ENCODE data around the gene SNX22.
A peak's percentile ranks its signal among the peaks of the same experiment; 100 is the strongest.

Gene SNX22

DNA sequence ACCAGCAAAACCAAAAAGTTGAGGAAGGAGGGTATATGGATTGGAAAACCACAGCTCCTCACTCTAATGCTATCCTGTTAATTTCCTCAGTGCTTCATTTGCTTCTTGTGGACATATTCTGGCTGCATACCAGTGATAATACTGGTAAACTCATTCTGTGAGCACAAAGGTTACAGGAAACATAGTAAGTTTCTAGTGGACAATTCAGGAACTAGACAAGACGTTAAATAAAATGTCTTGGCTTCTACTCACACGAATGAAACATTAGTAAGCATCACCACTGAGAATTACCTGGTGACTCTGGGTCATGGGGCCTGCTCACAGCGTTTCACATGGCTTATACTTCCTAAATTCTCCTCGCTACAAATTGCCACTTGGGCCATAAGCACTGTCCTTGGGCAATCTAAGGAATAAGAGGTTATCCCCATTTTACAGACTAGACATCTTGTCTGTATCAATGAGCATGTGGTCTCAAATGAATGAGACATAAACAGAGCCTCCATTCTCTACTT, 31.4 kb downstream of the SNX22 start:
- peaks cover 22% of the 10 kb centered on the region for H3K36me3 Mint-ChIP-seq
- H3K4me3 Mint-ChIP-seq = no peak overlapping the region
- no peak for DNase-seq
- no peaks in the 10 kb centered on the region for H3K9me3 Mint-ChIP-seq
- H3K27ac Mint-ChIP-seq = no peak overlapping the region
- no peaks in the 10 kb centered on the region for H3K27me3 Mint-ChIP-seq
- no peaks in the 10 kb centered on the region for H3K4me1 Mint-ChIP-seq
- CTCF ChIA-PET = no interaction called here

DNA sequence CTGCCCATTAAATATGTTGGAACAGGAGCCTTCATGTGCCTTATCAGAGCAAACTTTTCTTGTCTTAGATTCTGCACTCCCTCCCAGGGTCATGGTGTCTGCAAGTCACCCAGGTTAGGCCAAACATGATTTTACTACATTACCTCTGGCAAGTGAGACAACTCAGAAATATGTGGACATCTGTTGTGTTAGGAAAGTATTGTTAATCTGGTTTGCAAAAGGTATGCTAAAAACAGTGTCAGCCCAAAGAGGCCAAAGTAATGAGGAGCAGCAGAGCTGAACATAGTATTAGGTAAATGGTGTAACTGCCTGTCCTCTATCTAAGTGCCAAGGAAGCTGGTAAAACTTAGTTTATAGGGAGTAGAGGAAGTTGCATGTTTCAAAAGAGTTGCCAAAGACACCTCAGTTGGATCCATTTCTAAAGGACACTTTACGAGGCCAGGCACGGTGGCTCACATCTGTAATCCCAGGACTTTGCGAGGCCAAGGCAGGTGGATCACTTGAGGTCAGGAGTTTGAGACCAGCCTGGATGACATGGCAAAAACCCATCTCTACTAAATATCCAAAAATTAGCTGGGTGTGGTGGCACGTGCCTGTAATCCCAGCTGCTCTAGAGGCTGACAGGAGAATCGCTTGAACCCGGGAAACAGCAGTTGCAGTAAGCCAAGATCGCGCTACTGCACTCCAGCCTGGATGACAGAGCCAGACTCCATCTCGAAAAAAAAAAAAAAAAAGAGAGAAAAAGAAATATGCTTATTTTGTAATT, 33.8 kb downstream of the SNX22 start:
- Mint-ChIP-seq H3K27me3 (no peaks in the 10 kb centered on the region), H3K4me3 (no peak overlapping the region), H3K9me3 (no peaks in the 10 kb centered on the region), H3K36me3 (peaks cover 22% of the 10 kb centered on the region), H3K27ac (no peak overlapping the region), H3K4me1 (peaks cover 3% of the 10 kb centered on the region)
- CTCF ChIA-PET = no interaction called here
- DNase-seq = no peak

DNA sequence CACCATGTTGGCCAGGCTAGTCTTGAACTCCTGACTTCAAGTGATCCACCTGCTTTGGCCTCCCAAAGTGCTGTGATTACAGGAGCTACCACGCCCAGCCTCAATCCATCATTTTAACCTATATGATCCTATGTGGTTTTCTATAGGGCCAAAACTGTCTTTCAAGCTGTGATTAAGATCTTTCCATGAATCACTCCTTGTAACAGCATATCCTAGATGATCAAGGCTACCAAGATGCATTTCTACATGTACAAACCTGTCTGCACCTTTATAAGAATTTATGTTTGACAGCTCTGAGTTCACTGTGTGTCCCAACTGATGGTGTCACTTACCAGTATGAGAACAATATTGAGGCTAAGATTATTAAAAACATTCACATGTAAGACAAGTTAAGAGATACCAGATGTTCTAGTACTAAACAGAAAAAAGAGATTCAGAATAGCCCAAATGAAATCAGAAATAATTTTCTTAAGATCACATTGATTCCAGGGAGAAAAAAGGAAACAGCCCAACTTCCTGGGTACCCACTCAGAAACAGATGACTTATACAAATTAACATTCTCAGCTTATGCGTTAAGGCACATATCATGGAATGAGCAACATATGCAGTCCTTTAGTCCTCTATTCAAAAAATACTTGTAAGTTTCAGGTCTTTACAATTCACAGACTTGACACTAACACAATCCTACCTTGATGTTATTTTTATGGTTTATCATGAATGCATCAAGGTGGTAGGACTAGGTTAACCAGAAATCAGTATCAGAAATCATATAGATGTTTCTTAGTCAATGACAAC, 36.1 kb downstream of the SNX22 start:
- Mint-ChIP-seq H3K27ac (peak overlapping the region; percentile 75), H3K4me1 (peaks cover 3% of the 10 kb centered on the region), H3K9me3 (no peaks in the 10 kb centered on the region), H3K36me3 (peaks cover 19% of the 10 kb centered on the region), H3K27me3 (no peaks in the 10 kb centered on the region), H3K4me3 (no peak overlapping the region)
- no peak for DNase-seq
- CTCF ChIA-PET = interaction anchor here (0.6 to 0.8 kb wide), 2 partner anchors 12 to 482 kb away, joined by 3 read pairs; no protein-coding TSS in a partner anchor

DNA sequence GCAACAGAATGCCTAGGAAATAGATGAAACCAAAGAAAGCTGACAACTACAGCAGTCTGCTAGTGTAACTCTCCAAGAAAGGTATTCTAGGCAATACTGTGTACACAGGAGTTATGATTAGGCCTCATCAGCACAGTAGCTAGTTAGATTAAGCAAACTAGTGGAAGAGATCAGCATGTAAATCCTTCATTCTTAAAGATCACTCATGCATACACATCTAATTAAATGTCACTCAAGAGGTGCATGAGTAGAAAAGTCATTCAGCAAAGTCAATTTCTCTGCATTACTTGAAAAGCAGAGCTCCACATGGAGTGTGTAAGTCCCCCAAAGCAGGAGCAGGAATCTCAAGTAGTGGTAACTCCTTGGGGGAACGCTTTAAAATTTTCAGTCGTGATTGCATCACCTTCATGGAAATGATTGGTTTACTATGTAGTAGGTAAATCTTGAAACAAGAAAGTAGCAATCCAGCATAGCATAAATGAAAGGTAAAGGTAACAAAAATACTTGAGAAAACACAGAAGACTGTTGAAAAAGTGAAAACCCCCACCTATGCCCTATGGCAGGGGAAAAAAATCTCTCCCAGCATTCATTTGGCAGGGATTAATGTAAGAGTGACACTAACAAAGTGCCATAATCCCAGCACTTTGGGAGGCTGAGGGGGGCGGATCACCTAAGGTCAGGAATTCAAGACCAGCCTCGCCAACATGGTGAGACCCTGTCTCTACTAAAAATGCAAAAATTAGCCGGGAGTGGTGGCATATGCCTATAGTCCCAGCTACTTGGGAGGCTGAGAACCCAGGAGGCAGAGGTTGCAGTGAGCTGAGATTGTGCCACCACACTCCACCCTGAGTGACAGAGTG, 40.7 kb downstream of the SNX22 start:
- Mint-ChIP-seq H3K4me1 (peaks cover 3% of the 10 kb centered on the region), H3K27ac (no peak overlapping the region), H3K9me3 (no peaks in the 10 kb centered on the region), H3K36me3 (peaks cover 22% of the 10 kb centered on the region), H3K4me3 (no peak overlapping the region), H3K27me3 (no peaks in the 10 kb centered on the region)
- DNase-seq = no peak
- CTCF ChIA-PET = no interaction called here

DNA sequence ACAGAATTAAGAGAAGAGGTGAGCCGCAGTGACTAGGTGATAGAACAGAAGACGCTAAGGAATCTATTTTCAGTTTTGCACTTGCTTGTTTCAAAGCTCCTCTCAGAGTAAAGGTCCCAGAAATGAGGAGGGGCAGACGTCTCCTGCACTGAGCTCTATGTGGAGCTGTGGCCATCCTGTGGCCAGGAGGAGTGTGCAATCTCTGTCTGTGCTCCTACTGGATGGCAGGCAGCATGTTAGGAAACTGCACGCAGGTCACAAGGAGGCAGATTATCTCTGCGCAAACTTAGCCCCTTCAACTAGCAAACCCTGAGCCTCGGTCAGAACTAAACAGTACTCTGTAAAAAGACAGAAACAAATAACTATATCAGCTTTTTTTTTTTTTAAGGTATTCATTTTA, 42.4 kb downstream of the SNX22 start:
- Mint-ChIP-seq H3K27ac (no peak overlapping the region), H3K9me3 (no peaks in the 10 kb centered on the region), H3K4me1 (no peaks in the 10 kb centered on the region), H3K27me3 (no peaks in the 10 kb centered on the region), H3K4me3 (no peak overlapping the region), H3K36me3 (peaks cover 17% of the 10 kb centered on the region)
- DNase-seq = no peak
- CTCF ChIA-PET = interaction anchor here (0.7 to 1.2 kb wide), 2 partner anchors 29 to 533 kb away, joined by 3 read pairs; no protein-coding TSS in a partner anchor

DNA sequence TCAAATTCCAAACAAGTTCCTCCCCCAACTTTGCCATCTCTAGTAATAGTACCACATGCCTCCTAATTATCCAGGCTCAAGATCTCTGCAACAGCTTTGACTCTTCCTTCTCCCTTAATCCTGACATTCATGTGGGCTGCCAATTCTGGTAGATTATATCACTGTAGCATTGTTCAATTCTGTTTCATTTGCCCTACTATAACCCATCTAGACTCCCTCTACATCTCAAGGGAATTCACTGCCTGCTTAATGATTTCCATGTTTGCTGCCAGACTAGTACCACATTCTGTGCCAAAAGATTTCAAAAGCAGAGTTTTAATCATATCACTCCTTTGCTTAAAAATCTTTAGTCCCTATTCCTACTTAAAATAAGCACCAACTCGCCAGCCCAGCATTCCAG, 45.9 kb downstream of the SNX22 start:
- DNase-seq = no peak
- Mint-ChIP-seq H3K4me3 (no peak overlapping the region), H3K4me1 (no peaks in the 10 kb centered on the region), H3K27me3 (no peaks in the 10 kb centered on the region), H3K36me3 (peaks cover 15% of the 10 kb centered on the region), H3K9me3 (no peaks in the 10 kb centered on the region), H3K27ac (no peak overlapping the region)
- CTCF ChIA-PET = no interaction called here

DNA sequence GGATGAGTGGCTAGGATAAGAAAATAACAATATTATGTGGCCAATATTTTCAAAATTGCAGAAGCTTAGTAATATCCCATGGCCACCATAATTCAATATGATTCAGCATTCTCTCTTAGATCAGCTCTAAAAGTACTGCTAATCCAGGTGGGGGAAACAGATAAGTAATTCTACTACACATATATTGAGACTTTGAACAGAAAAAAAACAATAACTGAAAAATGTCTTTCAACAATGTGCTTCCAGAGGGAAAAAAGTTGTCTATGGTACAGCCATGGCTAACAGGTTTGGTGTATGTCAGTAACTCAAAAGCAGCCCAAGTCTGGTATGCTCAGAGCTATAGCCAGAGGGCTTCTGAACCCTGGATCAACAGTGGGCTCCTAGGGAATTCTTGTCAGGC, 53.7 kb downstream of the SNX22 start:
- no peak for DNase-seq
- Mint-ChIP-seq H3K4me1 (no peaks in the 10 kb centered on the region), H3K36me3 (peaks cover 17% of the 10 kb centered on the region), H3K27me3 (no peaks in the 10 kb centered on the region), H3K9me3 (no peaks in the 10 kb centered on the region), H3K27ac (no peak overlapping the region), H3K4me3 (no peak overlapping the region)
- CTCF ChIA-PET = interaction anchor here (0.7 kb wide), 1 partner anchor 152 kb away, joined by 3 read pairs; no protein-coding TSS in a partner anchor
